Measurements from ENCODE around the gene PIKFYVE.

The PIKFYVE gene

DNA sequence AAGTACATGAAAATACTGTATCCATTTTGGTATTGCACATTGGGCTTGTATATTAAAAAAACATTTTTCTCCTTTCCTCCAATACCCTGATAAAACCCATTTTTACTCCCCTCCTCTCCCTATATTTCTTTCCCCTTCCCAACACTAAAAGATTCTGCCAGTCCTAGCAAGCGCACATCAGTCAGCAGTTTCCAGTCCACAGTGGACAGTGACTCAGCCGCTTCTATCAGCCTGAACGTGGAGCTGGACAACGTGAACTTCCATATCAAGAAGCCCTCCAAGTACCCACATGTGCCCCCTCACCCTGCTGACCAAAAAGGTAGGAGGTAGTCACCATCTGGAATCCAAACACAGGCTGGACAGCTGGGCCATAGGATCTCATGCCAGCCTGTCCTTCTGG, 38.6 kb downstream of the PIKFYVE start:
- Histone ChIP-seq H3K36me3 (ENCODE audit: insufficient read depth, low read length) (peaks cover 30% of the 10 kb centered on the region), H2AFZ (ENCODE audit: low read length, unreplicated experiment) (no peak overlapping the region), H3K4me3 (ENCODE audit: low read depth, low read length) (no peak overlapping the region), H3K4me1 (ENCODE audit: control insufficient read depth, insufficient read depth, low read length, unreplicated experiment) (no peaks in the 10 kb centered on the region), H3K27ac (ENCODE audit: low read depth, low read length) (no peak overlapping the region), H3K27me3 (ENCODE audit: insufficient read depth, low read length) (no peaks in the 10 kb centered on the region), H3K79me2 (ENCODE audit: control insufficient read depth, insufficient read depth, low read length, unreplicated experiment) (no peaks in the 10 kb centered on the region)

DNA sequence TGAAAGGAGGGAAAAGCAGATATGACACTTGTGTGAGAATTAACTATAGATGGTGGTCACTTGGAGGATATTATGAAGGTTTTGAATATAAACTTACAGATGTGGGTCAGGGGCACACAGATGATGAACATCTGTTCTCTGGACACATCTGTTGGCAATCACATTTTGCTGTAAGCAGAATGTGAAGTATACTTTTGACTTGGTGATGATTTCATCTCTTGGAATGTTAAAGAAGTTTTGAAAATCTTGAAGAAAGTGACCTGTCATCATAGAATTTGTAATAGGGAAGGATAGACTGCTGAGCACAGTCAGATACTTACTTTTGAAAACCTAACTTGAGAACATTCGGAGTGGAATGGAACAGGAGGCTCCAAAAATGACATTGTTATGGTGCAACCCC, 40.2 kb downstream of the PIKFYVE start:
- Histone ChIP-seq H3K79me2 (ENCODE audit: control insufficient read depth, insufficient read depth, low read length, unreplicated experiment) (no peaks in the 10 kb centered on the region), H3K36me3 (ENCODE audit: insufficient read depth, low read length) (peaks cover 18% of the 10 kb centered on the region), H2AFZ (ENCODE audit: low read length, unreplicated experiment) (no peak overlapping the region), H3K27ac (ENCODE audit: low read depth, low read length) (no peak overlapping the region), H3K4me1 (ENCODE audit: control insufficient read depth, insufficient read depth, low read length, unreplicated experiment) (peaks cover 6% of the 10 kb centered on the region), H3K4me3 (ENCODE audit: low read depth, low read length) (no peak overlapping the region), H3K27me3 (ENCODE audit: insufficient read depth, low read length) (no peaks in the 10 kb centered on the region)

DNA sequence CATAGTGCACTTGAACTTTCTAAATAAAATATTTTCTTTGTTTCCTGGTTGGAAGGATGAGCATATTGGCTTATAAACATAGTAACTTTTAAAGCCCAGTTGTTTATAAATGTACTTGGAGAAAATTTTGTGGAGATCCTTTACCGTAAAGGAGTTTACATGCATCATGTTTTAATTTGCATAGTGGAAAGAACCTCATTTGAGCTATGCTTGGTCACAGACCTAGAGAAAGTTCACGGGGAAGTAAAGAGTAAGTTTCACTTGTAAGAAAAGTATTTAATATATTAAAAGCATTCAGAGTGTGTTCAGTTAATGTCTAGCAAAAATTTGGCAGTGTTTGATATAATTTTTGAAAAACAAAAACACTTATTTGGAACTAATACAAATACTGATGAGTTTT, 45.3 kb downstream of the PIKFYVE start:
- Histone ChIP-seq H3K27ac (ENCODE audit: low read depth, low read length) (no peak overlapping the region), H3K36me3 (ENCODE audit: insufficient read depth, low read length) (peaks cover 7% of the 10 kb centered on the region; the same call in 1 of the 2 replicates), H3K79me2 (ENCODE audit: control insufficient read depth, insufficient read depth, low read length, unreplicated experiment) (no peaks in the 10 kb centered on the region), H3K4me3 (ENCODE audit: low read depth, low read length) (no peak overlapping the region), H2AFZ (ENCODE audit: low read length, unreplicated experiment) (no peak overlapping the region), H3K27me3 (ENCODE audit: insufficient read depth, low read length) (no peaks in the 10 kb centered on the region), H3K4me1 (ENCODE audit: control insufficient read depth, insufficient read depth, low read length, unreplicated experiment) (peaks cover 13% of the 10 kb centered on the region)

DNA sequence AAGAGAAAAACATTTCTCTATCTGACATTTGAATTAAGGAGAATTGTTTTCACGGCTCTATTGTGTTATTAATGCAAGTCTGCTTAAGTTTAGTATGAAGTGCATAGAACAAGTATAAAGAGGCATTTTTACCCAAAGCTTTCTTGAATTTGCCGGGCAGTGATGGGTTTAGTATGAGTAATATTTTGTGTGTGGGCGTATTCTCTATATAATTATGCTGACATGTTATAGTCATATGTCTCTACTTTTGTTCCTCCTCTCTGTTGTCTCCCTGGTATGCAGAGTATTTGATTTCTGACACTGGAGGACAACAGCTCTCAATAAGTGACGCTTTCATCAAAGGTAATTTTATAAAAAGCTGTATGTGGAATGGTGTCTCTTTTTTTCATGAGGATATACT, 45.9 kb downstream of the PIKFYVE start:
- Histone ChIP-seq H3K4me1 (ENCODE audit: control insufficient read depth, insufficient read depth, low read length, unreplicated experiment) (peaks cover 13% of the 10 kb centered on the region), H3K27ac (ENCODE audit: low read depth, low read length) (no peak overlapping the region), H2AFZ (ENCODE audit: low read length, unreplicated experiment) (no peak overlapping the region), H3K36me3 (ENCODE audit: insufficient read depth, low read length) (peaks cover 7% of the 10 kb centered on the region; the same call in 1 of the 2 replicates), H3K79me2 (ENCODE audit: control insufficient read depth, insufficient read depth, low read length, unreplicated experiment) (no peaks in the 10 kb centered on the region), H3K4me3 (ENCODE audit: low read depth, low read length) (no peak overlapping the region), H3K27me3 (ENCODE audit: insufficient read depth, low read length) (no peaks in the 10 kb centered on the region)

DNA sequence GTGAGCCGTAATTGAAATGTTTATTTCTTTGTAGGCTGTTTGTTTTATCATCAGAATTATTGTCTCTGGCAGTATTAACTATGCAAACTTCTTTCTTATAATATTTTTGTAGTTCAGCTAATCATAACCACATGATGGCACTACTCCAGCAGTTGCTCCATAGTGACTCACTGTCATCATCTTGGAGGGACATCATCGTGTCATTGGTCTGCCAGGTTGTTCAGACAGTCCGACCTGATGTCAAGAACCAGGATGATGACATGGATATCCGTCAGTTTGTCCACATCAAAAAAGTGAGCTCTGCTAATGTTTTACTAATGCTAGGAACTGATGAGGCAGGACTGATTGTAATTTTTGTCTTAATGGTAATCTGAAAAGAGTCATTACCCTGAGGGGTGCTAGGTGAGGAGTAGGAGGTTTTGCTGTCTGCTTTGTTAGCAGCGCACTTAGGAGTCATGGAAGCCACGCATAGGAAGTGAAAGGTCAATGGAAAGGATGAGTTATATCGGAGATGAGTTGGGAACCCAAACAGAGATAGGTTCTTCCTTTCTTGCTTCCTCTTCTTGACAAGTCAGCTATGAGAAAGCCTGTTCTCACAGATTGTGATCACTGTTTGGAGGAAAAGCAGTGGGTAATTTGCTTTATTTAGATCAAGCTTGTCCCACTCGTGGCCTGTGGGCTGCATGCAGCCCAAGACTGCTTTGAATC, 49.2 kb downstream of the PIKFYVE start:
- Histone ChIP-seq H3K4me3 (ENCODE audit: low read depth, low read length) (no peak overlapping the region), H3K4me1 (ENCODE audit: control insufficient read depth, insufficient read depth, low read length, unreplicated experiment) (peaks cover 13% of the 10 kb centered on the region), H3K27ac (ENCODE audit: low read depth, low read length) (0 out of 2 replicates have a peak overlapping the region, but pooled peaks have one; percentile 2), H3K36me3 (ENCODE audit: insufficient read depth, low read length) (peaks cover 19% of the 10 kb centered on the region), H3K79me2 (ENCODE audit: control insufficient read depth, insufficient read depth, low read length, unreplicated experiment) (no peaks in the 10 kb centered on the region), H2AFZ (ENCODE audit: low read length, unreplicated experiment) (no peak overlapping the region), H3K27me3 (ENCODE audit: insufficient read depth, low read length) (no peaks in the 10 kb centered on the region)

DNA sequence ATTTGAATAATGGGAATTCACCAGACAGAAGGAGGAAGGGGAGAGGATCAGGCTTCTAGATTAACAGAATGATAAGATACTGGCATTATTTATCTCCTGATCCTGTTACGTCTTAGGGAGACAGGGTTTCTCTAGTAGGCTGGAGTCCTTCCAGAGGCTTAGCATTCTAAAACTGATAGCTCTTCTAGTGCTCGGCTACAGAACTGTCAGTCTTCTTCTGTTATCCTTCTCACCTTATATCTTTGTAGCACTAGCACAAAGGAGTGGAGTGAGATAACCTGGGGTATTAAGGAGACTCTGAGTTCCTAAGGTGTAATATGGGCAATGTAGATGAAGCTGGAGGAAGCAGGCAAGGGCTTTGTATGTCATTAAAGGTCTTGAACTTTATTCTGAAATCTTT, 52.1 kb downstream of the PIKFYVE start:
- Histone ChIP-seq H3K79me2 (ENCODE audit: control insufficient read depth, insufficient read depth, low read length, unreplicated experiment) (no peaks in the 10 kb centered on the region), H3K36me3 (ENCODE audit: insufficient read depth, low read length) (peaks cover 19% of the 10 kb centered on the region), H2AFZ (ENCODE audit: low read length, unreplicated experiment) (no peak overlapping the region), H3K4me3 (ENCODE audit: low read depth, low read length) (no peak overlapping the region), H3K27me3 (ENCODE audit: insufficient read depth, low read length) (no peaks in the 10 kb centered on the region), H3K4me1 (ENCODE audit: control insufficient read depth, insufficient read depth, low read length, unreplicated experiment) (no peaks in the 10 kb centered on the region), H3K27ac (ENCODE audit: low read depth, low read length) (no peak overlapping the region)

DNA sequence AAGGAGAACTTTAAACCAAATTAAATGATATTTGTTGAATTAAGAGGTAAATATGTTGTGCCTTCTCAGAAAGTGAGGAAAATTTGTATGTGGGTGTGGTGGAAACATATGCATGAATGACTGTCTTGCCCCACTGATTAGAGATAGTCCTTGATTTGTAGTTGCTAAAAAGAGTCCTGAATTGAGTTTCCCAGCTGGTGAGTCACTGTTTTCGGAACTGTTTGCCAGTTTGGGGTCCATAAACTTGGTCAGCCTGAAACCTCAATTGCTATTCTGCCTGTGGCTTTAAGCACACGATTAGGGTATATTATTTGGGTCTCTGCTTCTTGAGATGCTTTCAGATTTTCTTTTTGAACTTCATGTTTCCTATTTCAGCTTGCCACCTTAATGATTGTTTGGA, 53.3 kb downstream of the PIKFYVE start:
- Histone ChIP-seq H3K79me2 (ENCODE audit: control insufficient read depth, insufficient read depth, low read length, unreplicated experiment) (no peaks in the 10 kb centered on the region), H3K36me3 (ENCODE audit: insufficient read depth, low read length) (peaks cover 18% of the 10 kb centered on the region), H3K27ac (ENCODE audit: low read depth, low read length) (no peak overlapping the region), H3K27me3 (ENCODE audit: insufficient read depth, low read length) (no peaks in the 10 kb centered on the region), H3K4me1 (ENCODE audit: control insufficient read depth, insufficient read depth, low read length, unreplicated experiment) (no peaks in the 10 kb centered on the region), H2AFZ (ENCODE audit: low read length, unreplicated experiment) (no peak overlapping the region), H3K4me3 (ENCODE audit: low read depth, low read length) (no peak overlapping the region)

DNA sequence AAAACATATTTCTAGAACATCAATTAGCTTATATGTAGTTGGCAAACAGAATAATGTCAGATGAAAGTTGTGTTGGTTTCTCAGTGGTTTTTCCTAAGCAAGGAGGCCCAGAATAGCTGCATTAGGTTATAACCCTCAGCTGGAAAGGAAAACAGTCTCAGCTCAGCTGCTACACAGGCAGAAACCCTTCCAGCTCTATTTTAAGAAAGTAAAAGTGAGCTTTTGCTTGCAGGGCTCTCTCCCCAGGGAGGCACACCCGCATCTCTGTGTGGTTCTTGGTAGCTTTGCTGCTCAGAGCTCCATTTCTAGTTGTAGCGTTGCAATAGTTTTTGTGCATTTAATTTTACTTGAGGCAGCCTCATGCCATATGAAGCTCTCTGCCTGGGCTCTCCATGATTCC, 54.6 kb downstream of the PIKFYVE start:
- H3K79me2 ChIP-seq (ENCODE audit: control insufficient read depth, insufficient read depth, low read length, unreplicated experiment) = no peaks in the 10 kb centered on the region
- H3K27ac ChIP-seq (ENCODE audit: low read depth, low read length) = no peak overlapping the region
- H2AFZ ChIP-seq (ENCODE audit: low read length, unreplicated experiment) = no peak overlapping the region
- H3K36me3 ChIP-seq (ENCODE audit: insufficient read depth, low read length) = peaks cover 24% of the 10 kb centered on the region
- H3K4me1 ChIP-seq (ENCODE audit: control insufficient read depth, insufficient read depth, low read length, unreplicated experiment) = no peaks in the 10 kb centered on the region
- no peak overlapping the region for H3K4me3 ChIP-seq (ENCODE audit: low read depth, low read length)
- H3K27me3 ChIP-seq (ENCODE audit: insufficient read depth, low read length) = no peaks in the 10 kb centered on the region

DNA sequence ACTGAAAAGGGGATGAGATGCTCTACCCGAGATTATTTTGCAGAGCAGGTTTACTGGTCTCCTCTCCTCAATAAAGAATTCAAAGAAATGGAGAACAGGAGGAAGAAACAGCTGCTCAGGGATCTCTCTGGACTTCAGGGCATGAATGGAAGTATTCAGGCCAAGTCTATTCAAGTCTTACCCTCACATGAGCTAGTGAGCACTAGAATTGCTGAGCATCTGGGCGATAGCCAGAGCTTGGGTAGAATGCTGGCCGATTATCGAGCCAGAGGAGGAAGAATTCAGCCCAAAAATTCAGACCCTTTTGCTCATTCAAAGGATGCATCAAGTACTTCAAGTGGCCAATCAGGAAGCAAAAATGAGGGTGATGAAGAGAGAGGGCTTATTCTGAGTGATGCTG, 60.0 kb downstream of the PIKFYVE start:
- Histone ChIP-seq H3K79me2 (ENCODE audit: control insufficient read depth, insufficient read depth, low read length, unreplicated experiment) (no peaks in the 10 kb centered on the region), H2AFZ (ENCODE audit: low read length, unreplicated experiment) (no peak overlapping the region), H3K4me3 (ENCODE audit: low read depth, low read length) (no peak overlapping the region), H3K27ac (ENCODE audit: low read depth, low read length) (no peak overlapping the region), H3K27me3 (ENCODE audit: insufficient read depth, low read length) (no peaks in the 10 kb centered on the region), H3K4me1 (ENCODE audit: control insufficient read depth, insufficient read depth, low read length, unreplicated experiment) (no peaks in the 10 kb centered on the region), H3K36me3 (ENCODE audit: insufficient read depth, low read length) (peaks cover 32% of the 10 kb centered on the region)

DNA sequence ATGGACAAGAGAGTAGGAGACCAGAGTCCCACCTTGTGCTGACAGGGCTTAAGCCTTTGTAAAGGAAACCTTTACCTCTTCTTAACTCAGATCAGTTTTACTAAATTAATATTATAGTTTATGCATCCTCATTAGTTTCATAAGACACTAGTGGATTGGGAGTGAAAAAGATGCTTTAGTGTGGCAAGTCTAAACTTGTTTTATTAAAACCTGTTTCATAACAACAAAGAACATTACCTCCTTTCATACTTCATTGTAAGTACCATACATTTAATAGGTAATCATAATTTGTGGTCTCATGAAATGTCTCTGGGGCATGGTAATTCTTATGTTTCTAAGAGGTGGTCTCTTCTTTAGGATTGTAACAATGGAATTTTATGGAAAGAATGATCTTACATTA, 63.4 kb downstream of the PIKFYVE start:
- Histone ChIP-seq H3K4me1 (ENCODE audit: control insufficient read depth, insufficient read depth, low read length, unreplicated experiment) (no peaks in the 10 kb centered on the region), H3K27ac (ENCODE audit: low read depth, low read length) (no peak overlapping the region), H3K4me3 (ENCODE audit: low read depth, low read length) (no peak overlapping the region), H3K79me2 (ENCODE audit: control insufficient read depth, insufficient read depth, low read length, unreplicated experiment) (no peaks in the 10 kb centered on the region), H3K36me3 (ENCODE audit: insufficient read depth, low read length) (peaks cover 32% of the 10 kb centered on the region), H3K27me3 (ENCODE audit: insufficient read depth, low read length) (no peaks in the 10 kb centered on the region), H2AFZ (ENCODE audit: low read length, unreplicated experiment) (no peak overlapping the region)

DNA sequence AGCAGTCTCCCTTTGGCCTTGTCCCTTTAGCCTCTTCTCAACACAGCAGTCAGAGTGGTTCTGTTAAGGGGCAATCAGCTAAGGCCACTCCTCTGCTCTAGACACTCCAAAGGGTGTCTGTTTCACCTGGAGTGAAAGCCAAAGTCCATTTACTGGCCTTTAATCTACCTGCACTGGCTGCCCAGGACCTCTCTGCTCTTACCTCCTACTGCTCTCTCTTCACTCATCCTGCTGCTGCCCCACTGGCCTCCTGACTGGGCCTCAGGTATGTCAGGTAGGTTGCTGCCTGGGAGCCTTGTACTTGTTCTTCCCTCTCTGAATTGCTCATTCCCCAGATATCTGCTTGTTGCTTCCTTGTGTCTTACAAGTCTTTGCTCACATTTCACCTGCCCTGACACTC, 68.2 kb downstream of the PIKFYVE start:
- H2AFZ ChIP-seq (ENCODE audit: low read length, unreplicated experiment) = no peak overlapping the region
- H3K4me1 ChIP-seq (ENCODE audit: control insufficient read depth, insufficient read depth, low read length, unreplicated experiment) = no peaks in the 10 kb centered on the region
- H3K27me3 ChIP-seq (ENCODE audit: insufficient read depth, low read length) = no peaks in the 10 kb centered on the region
- peaks cover 25% of the 10 kb centered on the region; the same call in 1 of the 2 replicates for H3K36me3 ChIP-seq (ENCODE audit: insufficient read depth, low read length)
- H3K27ac ChIP-seq (ENCODE audit: low read depth, low read length) = no peak overlapping the region
- no peaks in the 10 kb centered on the region for H3K79me2 ChIP-seq (ENCODE audit: control insufficient read depth, insufficient read depth, low read length, unreplicated experiment)
- H3K4me3 ChIP-seq (ENCODE audit: low read depth, low read length) = no peak overlapping the region

Measured in ACC112 (cell line).